ENCODE measurements around the gene AUNIP. TPM values are rescaled to one million over a fixed set of nuclear protein-coding genes. Genes with fewer than 3 reads are reported as not detected.

AUNIP gene
- total RNA-seq, 1 experiment from 2014 or later: 22.2 TPM

GRCh38 chr1:25904943-25905679 lies 45.9 kb upstream of the AUNIP start:
- H3K4me3 Mint-ChIP-seq: peak overlapping the region; percentile 86 to 92
- Histone ChIP-seq H2BK12ac (ENCODE audit: insufficient read length, low read depth, low read length) (no peak overlapping the region), H2BK5ac (ENCODE audit: insufficient read length, low read length) (no peak overlapping the region), H2BK20ac (ENCODE audit: low read depth, low read length, poor library complexity, severe bottlenecking) (no peak overlapping the region), H3K56ac (ENCODE audit: insufficient read length, low read depth, low read length) (no peak overlapping the region), H2AK5ac (ENCODE audit: insufficient read length, low read length) (no peak overlapping the region), H3K23me2 (ENCODE audit: insufficient read length, low read depth, low read length, poor library complexity, severe bottlenecking) (peaks cover 4% of the 10 kb centered on the region), H2BK120ac (ENCODE audit: low read depth, low read length, poor library complexity, severe bottlenecking) (no peak overlapping the region), H3K27me3 (ENCODE audit: insufficient read depth, low read length) (no peaks in the 10 kb centered on the region), H4K20me1 (ENCODE audit: control insufficient read depth, insufficient read depth, insufficient read length) (no peaks in the 10 kb centered on the region), H4K5ac (ENCODE audit: insufficient read length, low read depth, low read length) (no peak overlapping the region), H3K4me2 (ENCODE audit: insufficient read depth, insufficient read length, low read length) (peak overlapping the region; percentile 73), H4K8ac (replicated peaks; ENCODE audit: insufficient read length, low read depth, low read length) (no peak overlapping the region), H3K9ac (ENCODE audit: extremely low read depth, insufficient read length, low read length) (peak overlapping the region; percentile 82), H3K14ac (ENCODE audit: insufficient read depth, low read length) (no peak overlapping the region), H3K9me3 (ENCODE audit: control insufficient read depth, low read depth, low read length) (no peaks in the 10 kb centered on the region), H3K23ac (ENCODE audit: insufficient read length, low read depth, low read length) (no peak overlapping the region), H4K91ac (ENCODE audit: insufficient read length, low read depth, low read length) (no peak overlapping the region), H3K18ac (ENCODE audit: insufficient read length, low read depth, low read length) (no peak overlapping the region), H3K27ac (ENCODE audit: insufficient read length, low read depth, low read length) (no peak overlapping the region), H3T11ph (ENCODE audit: low read length) (no peak overlapping the region), H3K79me2 (ENCODE audit: insufficient read depth, low read length) (peaks cover 19% of the 10 kb centered on the region; the same call in 1 of the 2 replicates), H3K79me1 (ENCODE audit: insufficient read depth, low read depth, low read length, poor library complexity, severe bottlenecking) (peaks cover 3% of the 10 kb centered on the region), H2BK15ac (ENCODE audit: low read depth, low read length) (no peak overlapping the region), H3K4me1 (ENCODE audit: insufficient read depth, low read length) (no peaks in the 10 kb centered on the region), H2AFZ (ENCODE audit: low read length) (no peak overlapping the region), H3K4ac (ENCODE audit: low read depth, low read length) (no peak overlapping the region)
- no CpG with 5 or more reads among the region's 34 CpGs for WGBS (ENCODE audit: extremely low coverage, insufficient read length, low lambda C conversion rate)
- peaks cover 29 to 47% (median 40%) of the 10 kb centered on the region in 3 experiments for H3K36me3 Mint-ChIP-seq (ENCODE audit: insufficient read depth in 1 of 3, low read depth in 3 of 3)
- peaks cover 19% of the 10 kb centered on the region for H3K27me3 Mint-ChIP-seq (ENCODE audit: low read depth)
- TF ChIP-seq CTCF (conservative IDR thresholded peaks at IDR 0.05): peak; percentile 27; the same call in 1 of the 3 replicates
- H3K4me1 Mint-ChIP-seq: peaks cover 39 to 48% of the 10 kb centered on the region in 2 experiments
- peak overlapping the region; percentile 65 to 91 (median 83); a peak in 6 of 7 replicates for H3K27ac Mint-ChIP-seq
- peak; percentile 92 for DNase-seq
- H3K9me3 Mint-ChIP-seq: peaks cover 0 to 2% of the 10 kb centered on the region in 2 experiments; a peak in 2 of 5 replicates

All from H9 (cell line).